Thymus (tissue), 11 donors: ENCODE data around the gene SYNE2. TPM values are rescaled to one million over a fixed set of nuclear protein-coding genes. Genes with fewer than 3 reads are reported as not detected.

Experiments
- DNase-seq, 9 donors: peaks; one replicate each; pipeline ENCODE4 v3.0.0-alpha.2; 2013; ENCODE audit warnings: low spot score in 9 of 9, low read depth in 6 of 9, missing footprints in 1 of 9
- H3K27ac ChIP-seq, 2 donors: one replicate each; pipeline ENCODE4 v1.5.1; 2013; ENCODE audit warnings: control low read depth in 1 of 2, low read depth in 1 of 2, low read length in 1 of 2, mild to moderate bottlenecking in 1 of 2, moderate library complexity in 1 of 2
- H3K27me3 ChIP-seq, 2 donors: one replicate each; pipeline ENCODE4 v1.5.1; 2013; ENCODE audit warnings: low read length in 1 of 2; ENCODE audit not compliant: control insufficient read depth in 2 of 2, insufficient read depth in 1 of 2
- H3K36me3 ChIP-seq, 2 donors: one replicate each; pipeline ENCODE4 v1.5.1; 2013; ENCODE audit warnings: low read length in 1 of 2, mild to moderate bottlenecking in 1 of 2, moderate library complexity in 1 of 2; ENCODE audit not compliant: control insufficient read depth in 2 of 2, insufficient read depth in 2 of 2
- H3K4me1 ChIP-seq, 2 donors: one replicate each; pipeline ENCODE4 v1.5.1; 2013; ENCODE audit warnings: low read length in 2 of 2; ENCODE audit not compliant: control insufficient read depth in 2 of 2, insufficient read depth in 2 of 2
- H3K4me3 ChIP-seq, 2 donors: one replicate each; pipeline ENCODE4 v1.5.1; 2013; ENCODE audit warnings: low read length in 2 of 2, control low read depth in 1 of 2, mild to moderate bottlenecking in 1 of 2
- H3K9me3 ChIP-seq, 2 donors: one replicate each; pipeline ENCODE4 v1.5.1; 2013; ENCODE audit warnings: low read length in 1 of 2, mild to moderate bottlenecking in 1 of 2; ENCODE audit not compliant: control insufficient read depth in 2 of 2, insufficient read depth in 1 of 2
- WGBS: extraction: QIAGEN DNeasy Blood & Tissue Kit; methylation state at CpG from one replicate; pipeline ENCODE4 v1.1.7; 2013; 5-methylcytosine and 5-hydroxymethylcytosine counted together
- polyA plus RNA-seq: library from polyadenylated mRNA; stranded (reverse); fragments of 200-250 nt; gene quantifications from one replicate; pipeline ENCODE4 v1.2.3, GENCODE V29; 2013
- total RNA-seq: library from RNA; stranded (reverse); fragments of 120-200 nt; gene quantifications from one replicate; pipeline ENCODE4 v1.2.4, GENCODE V29; 2013
- donor health status: healthy.

Gene SYNE2
- total and polyA plus RNA-seq, 2 donors = 17.0 to 52.3 TPM

DNA sequence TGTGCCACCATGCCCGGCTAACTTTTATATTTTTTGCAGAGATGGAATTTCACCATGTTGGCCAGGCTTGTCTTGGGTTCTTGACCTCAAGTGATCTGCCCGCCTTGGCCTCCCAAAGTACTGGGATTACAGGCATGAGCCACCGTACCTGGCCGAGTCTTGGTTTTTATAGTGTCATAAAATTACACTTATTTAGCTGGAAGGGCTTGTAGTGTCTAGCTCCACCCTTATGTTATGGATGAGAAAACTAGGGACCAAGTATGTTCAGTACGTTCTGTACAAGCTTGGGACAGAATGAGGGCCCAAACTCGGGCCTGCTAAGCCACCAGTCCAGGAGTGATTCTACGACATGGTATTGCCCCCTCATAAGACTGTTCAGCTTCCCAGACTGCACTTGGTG, 35.1 kb downstream of the SYNE2 start:
- Histone ChIP-seq H3K4me3 (no peak overlapping the region), H3K36me3 (no peaks in the 10 kb centered on the region), H3K4me1 (peaks cover 0 to 3% of the 10 kb centered on the region in 2 donors), H3K27ac (no peak overlapping the region), H3K27me3 (no peaks in the 10 kb centered on the region), H3K9me3 (no peaks in the 10 kb centered on the region)
- no peak for DNase-seq
- WGBS = 98% methylated on average over 7 of the region's 7 CpGs

DNA sequence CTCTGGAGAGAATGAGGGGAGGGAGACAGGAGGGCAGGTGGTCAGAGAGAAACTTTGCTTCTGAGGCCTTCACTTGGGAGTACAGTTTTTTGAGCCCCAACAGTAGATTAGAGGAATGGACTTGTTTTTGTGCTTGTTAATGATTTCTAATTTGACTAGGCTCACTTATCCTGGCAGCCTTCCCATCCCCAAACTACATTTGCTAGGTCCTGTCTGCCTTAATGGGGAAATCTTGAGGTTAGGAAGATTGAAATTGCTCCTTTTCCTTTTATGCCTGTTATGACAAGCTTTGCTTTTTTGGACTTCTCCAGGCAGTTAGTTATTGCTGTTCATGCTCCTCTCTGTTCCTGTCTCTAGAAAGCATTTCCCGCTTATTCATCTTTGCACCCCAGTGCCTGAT, 37.7 kb downstream of the SYNE2 start:
- H3K9me3 ChIP-seq = no peaks in the 10 kb centered on the region
- no peak for DNase-seq
- H3K4me3 ChIP-seq = no peak overlapping the region
- WGBS = 95% methylated on average over 1 of the region's 1 CpG
- H3K4me1 ChIP-seq = peaks cover 0 to 3% of the 10 kb centered on the region in 2 donors
- H3K27me3 ChIP-seq = no peaks in the 10 kb centered on the region
- no peak overlapping the region for H3K27ac ChIP-seq
- no peaks in the 10 kb centered on the region for H3K36me3 ChIP-seq

DNA sequence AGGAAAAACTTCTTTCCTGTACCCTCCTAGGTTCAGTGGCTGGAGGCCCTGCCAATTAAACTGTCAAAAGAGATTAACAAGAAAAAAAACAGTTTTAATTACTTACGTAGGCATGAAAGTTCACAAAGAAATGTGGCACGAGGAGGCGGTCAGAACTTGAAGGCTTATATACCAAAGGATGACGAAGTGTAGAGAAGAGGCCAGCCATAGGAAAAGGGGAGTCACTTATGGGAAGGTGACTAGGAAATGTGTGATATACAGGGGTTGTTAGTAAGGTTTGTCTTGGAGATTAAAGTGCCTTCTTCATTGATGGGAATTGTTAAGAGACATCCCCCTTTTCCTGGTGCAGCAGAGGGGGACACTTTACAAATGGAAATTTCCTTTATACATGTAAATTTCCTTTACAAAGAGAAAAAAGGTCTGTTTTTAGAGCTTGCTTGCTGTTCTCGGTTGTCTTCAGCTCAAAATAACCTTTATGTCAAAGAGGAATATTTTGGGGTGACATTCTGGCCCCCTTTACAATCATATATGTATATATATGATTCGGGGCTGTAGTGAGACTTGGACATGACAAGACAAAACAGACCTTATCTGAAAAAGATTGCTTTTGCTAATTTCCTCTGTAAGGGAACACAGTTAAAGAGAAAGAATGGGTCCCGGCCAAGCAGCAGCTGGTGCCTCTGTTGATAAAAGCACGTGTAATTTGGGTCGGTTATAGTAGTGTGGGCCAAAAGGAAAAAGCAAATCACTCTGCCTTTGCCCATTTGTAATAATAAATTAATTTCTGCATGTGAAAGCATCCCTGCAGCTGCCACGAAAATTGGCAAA, 38.6 kb downstream of the SYNE2 start:
- no peak overlapping the region for H3K4me3 ChIP-seq
- no peaks in the 10 kb centered on the region for H3K36me3 ChIP-seq
- H3K27me3 ChIP-seq = no peaks in the 10 kb centered on the region
- no peak overlapping the region for H3K27ac ChIP-seq
- H3K4me1 ChIP-seq = peaks cover 0 to 3% of the 10 kb centered on the region in 2 donors
- 93% methylated on average over 10 of the region's 10 CpGs for WGBS
- no peak for DNase-seq
- H3K9me3 ChIP-seq = no peaks in the 10 kb centered on the region

DNA sequence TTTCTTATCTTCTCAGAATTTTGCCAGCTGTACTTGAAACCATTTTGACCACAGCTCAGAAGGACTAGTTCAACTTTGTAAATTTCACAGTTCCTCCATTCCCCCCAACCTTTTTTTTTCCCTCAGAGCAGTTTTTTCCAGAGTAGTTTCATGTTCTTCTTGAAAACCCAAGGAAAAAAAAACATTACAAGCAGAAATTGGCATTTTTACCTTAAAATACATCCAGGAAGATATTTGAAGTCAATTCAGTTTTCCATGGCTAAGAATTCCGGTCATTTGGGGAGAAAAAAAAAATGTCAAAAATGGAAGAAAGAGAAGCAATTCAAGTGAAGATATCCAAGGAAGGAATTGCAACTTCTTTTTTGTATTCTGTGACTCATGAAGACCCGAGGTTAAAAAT, 39.5 kb downstream of the SYNE2 start:
- Histone ChIP-seq H3K4me1 (peaks cover 0 to 3% of the 10 kb centered on the region in 2 donors), H3K9me3 (no peaks in the 10 kb centered on the region), H3K27me3 (no peaks in the 10 kb centered on the region), H3K36me3 (no peaks in the 10 kb centered on the region), H3K4me3 (no peak overlapping the region), H3K27ac (no peak overlapping the region)
- DNase-seq = no peak
- WGBS = 90% methylated on average over 2 of the region's 2 CpGs

DNA sequence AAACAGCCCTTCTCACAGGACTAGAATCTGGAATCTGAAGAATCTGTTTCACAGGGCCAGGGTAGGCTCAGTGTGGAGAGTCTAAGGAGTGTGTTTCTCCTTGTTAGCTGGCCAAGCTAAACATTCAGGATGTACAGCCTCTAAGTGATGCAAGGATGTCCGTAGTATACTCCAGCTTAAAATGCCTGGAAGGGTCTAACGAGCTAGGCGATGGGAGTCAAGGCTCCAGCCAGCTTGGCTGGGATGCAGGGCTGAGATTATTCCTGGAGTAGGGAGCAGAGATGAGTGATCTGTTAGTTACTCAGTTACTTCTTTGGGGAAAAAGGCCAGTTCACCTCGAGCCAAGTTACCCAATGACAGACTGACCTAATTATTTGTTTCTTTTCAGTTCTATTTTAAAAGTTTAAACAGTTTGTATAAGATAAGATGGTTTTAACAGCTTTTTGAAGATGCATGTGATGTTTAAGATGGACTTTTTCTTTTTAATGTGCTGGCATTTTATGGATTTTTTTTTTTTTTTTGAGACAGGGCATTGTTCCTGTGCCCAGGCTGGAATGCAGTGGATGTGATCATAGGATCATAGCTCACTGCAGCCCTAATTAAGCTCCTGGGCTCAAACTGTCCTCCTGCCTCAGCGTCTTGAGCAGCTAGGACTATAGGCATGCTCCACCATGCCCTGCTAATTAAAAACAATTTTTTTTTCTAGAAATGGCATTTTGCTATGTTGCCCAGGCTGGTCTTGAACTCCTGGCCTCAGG, 41.1 kb downstream of the SYNE2 start:
- WGBS = 95% methylated on average over 5 of the region's 5 CpGs
- DNase-seq = no peak
- Histone ChIP-seq H3K36me3 (no peaks in the 10 kb centered on the region), H3K27ac (no peak overlapping the region), H3K27me3 (no peaks in the 10 kb centered on the region), H3K4me3 (no peak overlapping the region), H3K4me1 (peaks cover 0 to 3% of the 10 kb centered on the region in 2 donors), H3K9me3 (no peaks in the 10 kb centered on the region)

DNA sequence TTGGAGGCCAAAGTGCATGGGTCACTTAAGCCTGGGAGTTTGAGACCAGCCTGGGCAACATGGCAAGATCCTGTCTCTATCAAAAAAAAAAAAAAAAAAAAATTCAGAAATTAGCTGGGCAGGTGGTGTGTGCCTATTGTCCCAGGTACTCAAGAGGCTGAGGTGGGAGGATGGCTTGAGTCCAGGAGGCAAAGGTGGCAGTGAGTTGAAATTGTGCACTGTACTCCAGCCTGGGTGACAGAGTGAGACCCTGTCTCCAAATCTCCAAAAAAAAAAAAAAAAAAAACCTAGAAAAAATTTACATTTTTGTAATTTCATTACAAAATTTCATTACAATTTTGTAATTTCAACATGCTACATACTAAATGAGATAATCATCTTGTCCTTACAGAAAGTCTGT, 42.7 kb downstream of the SYNE2 start:
- Histone ChIP-seq H3K4me3 (no peak overlapping the region), H3K27me3 (no peaks in the 10 kb centered on the region), H3K4me1 (no peaks in the 10 kb centered on the region), H3K36me3 (no peaks in the 10 kb centered on the region), H3K9me3 (no peaks in the 10 kb centered on the region), H3K27ac (no peak overlapping the region)
- no peak for DNase-seq

DNA sequence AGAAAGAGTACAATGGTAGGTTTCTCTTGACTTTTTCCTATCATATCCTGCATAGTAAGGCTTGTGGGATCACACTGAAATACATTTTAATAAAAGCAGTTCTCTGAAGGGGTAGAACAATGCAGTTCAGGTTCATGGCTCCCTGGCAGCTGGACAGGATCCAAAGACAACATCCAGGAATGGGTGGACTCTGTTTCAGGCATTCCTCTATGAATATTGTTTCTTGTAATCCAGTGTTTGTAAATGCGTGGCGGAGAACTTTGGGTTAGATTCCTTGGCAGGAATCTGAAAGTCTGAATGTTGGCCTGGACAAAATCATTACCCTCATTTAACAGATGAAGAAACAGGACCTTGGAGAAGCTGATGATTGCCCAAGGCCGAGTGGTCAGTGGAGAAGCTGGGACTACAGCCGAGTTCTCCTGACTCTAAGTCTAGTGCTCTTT, 43.5 kb downstream of the SYNE2 start:
- 92% methylated on average over 4 of the region's 4 CpGs for WGBS
- H3K9me3 ChIP-seq = no peaks in the 10 kb centered on the region
- peak overlapping the region in 1 of 2 donors; percentile 20 for H3K27ac ChIP-seq
- no peaks in the 10 kb centered on the region for H3K27me3 ChIP-seq
- H3K4me3 ChIP-seq = no peak overlapping the region
- no peaks in the 10 kb centered on the region for H3K4me1 ChIP-seq
- no peaks in the 10 kb centered on the region for H3K36me3 ChIP-seq
- no peak for DNase-seq

DNA sequence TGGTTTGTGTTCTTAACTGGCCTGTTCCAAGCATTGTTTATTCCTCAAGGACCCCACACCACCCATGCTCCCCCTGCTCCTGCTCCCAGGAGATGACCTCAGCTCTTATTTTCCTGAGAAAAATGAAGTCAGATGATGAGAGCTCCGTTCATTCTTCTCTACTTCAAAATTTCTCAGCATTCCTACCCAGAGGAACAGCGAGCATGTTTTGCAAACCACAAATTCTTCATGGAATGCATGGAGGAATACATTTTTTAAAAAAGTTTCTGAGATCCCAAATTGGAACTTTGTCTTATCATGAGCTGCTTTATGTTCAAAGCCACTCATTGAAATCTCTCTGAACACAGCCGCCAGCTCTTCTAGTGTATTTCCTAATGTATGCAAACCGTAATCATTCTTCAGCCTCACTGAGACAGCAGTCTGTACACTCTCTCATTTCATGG, 44.9 kb downstream of the SYNE2 start:
- no peaks in the 10 kb centered on the region for H3K27me3 ChIP-seq
- H3K4me1 ChIP-seq = no peaks in the 10 kb centered on the region
- no peak for DNase-seq
- no peaks in the 10 kb centered on the region for H3K36me3 ChIP-seq
- no peak overlapping the region for H3K4me3 ChIP-seq
- no peaks in the 10 kb centered on the region for H3K9me3 ChIP-seq
- WGBS = 95% methylated on average over 4 of the region's 4 CpGs
- H3K27ac ChIP-seq = peak overlapping the region in 1 of 2 donors; percentile 25

DNA sequence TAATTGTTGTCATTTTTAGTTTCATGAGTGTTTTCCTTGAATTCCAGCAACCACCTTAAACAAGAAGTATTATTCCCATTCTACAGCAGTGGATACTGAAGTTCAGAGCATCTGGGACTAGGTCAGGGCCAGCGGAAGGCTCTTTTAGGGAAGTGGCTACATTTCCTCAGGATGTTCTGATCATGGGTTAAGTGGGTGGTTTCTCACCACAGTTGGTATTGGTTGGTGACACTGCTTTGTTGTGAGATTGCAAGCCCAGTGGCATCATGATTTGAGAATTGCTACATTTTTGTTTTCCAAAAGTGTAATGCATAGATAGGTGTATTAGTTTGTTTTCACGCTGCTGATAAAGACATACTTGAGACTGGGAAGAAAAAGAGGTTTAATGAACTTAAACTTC, 47.1 kb downstream of the SYNE2 start:
- no peak overlapping the region for H3K4me3 ChIP-seq
- 73% methylated on average over 2 of the region's 2 CpGs for WGBS
- no peak overlapping the region for H3K27ac ChIP-seq
- H3K27me3 ChIP-seq = no peaks in the 10 kb centered on the region
- DNase-seq = no peak
- no peaks in the 10 kb centered on the region for H3K9me3 ChIP-seq
- H3K4me1 ChIP-seq = no peaks in the 10 kb centered on the region
- H3K36me3 ChIP-seq = no peaks in the 10 kb centered on the region
